Stimulated activated CD4-positive, alpha-beta T cell treated with anti-CD3 and anti-CD28 coated beads, Interleukin-2, amount 100 ng/mL, for 4 hours (primary cell): ENCODE results near the gene CRYBG2.
A peak's percentile ranks its signal among the peaks of the same experiment; 100 is the strongest.
"Not testable (repeated sequence)": the region's sequence is repeated elsewhere in the genome, so short reads cannot be mapped to it uniquely, and the experiment has no call there.

ENCODE experiments used
- DNase-seq: peaks from one replicate; pipeline ENCODE4 v3.0.0-alpha.2; 2020; ENCODE audit warnings: low read depth

CRYBG2 gene

GRCh38 chr1:26321315-26322041 is 32.5 kb downstream of the CRYBG2 start:
- peak; percentile 91 for DNase-seq

- DNase-seq = no peak
These were observed 33.0 kb downstream of the CRYBG2 start for GRCh38 chr1:26320896-26321295.

GRCh38 chr1:26318338-26319064 is 35.4 kb downstream of the CRYBG2 start:
- DNase-seq = no peak

GRCh38 chr1:26317612-26318337 is 36.2 kb downstream of the CRYBG2 start, which contains the start of gene CD52:
Gene CD52 (plus strand): TSS chr1:26317958. CDS start chr1:26318018, 60 bp downstream.
- DNase-seq = peak; percentile 73

- no peak for DNase-seq
These were observed 36.8 kb downstream of the CRYBG2 start for GRCh38 chr1:26317146-26317545.

GRCh38 chr1:26315874-26316850 is 37.8 kb downstream of the CRYBG2 start:
- DNase-seq = no peak

GRCh38 chr1:26314501-26314900 is 39.4 kb downstream of the CRYBG2 start:
- DNase-seq = no peak

- not testable (repeated sequence) for DNase-seq
These were observed 45.7 kb downstream of the CRYBG2 start for GRCh38 chr1:26307966-26308899.

- DNase-seq = no peak
These were observed 46.6 kb downstream of the CRYBG2 start for GRCh38 chr1:26307363-26307781.

GRCh38 chr1:26306290-26307229 is 47.4 kb downstream of the CRYBG2 start, which contains the start of gene UBXN11:
Gene UBXN11 (minus strand): TSS chr1:26306636. CDS start chr1:26302883, 3,753 bp downstream.
- DNase-seq = peak; percentile 88

- DNase-seq = no peak
These were observed 48.2 kb downstream of the CRYBG2 start for GRCh38 chr1:26305667-26306289.

- no peak for DNase-seq
These were observed 51.1 kb downstream of the CRYBG2 start for GRCh38 chr1:26302733-26303405.

- DNase-seq = no peak
These were observed 53.2 kb downstream of the CRYBG2 start for GRCh38 chr1:26300578-26301275.

- DNase-seq = no peak
These were observed 56.2 kb downstream of the CRYBG2 start for GRCh38 chr1:26297791-26298124.

- DNase-seq = no peak
These were observed 56.7 kb downstream of the CRYBG2 start for GRCh38 chr1:26297057-26297790.

- no peak for DNase-seq
These were observed 57.4 kb downstream of the CRYBG2 start for GRCh38 chr1:26296340-26297056.
